DOHH2 (cell line): ENCODE data around the gene PRDM2.

Source experiments
- H3F3A ChIP-seq: fragments of 200-600 bp; sonication (generic), shearing (Covaris generic); 2 replicates; pipeline ENCODE4 v1.6.0; 2016; ENCODE audit warnings: antibody characterized with exemption, mild to moderate bottlenecking; ENCODE audit not compliant: control insufficient read depth, insufficient read depth
- H3K27ac ChIP-seq: fragments of 200-600 bp; sonication (generic); 2 replicates; pipeline ENCODE4 v1.5.1; 2014; ENCODE audit warnings: low read depth, mild to moderate bottlenecking, low read length, moderate library complexity
- H3K27me3 ChIP-seq: fragments of 200-600 bp; sonication (generic); 2 replicates; pipeline ENCODE4 v1.6.1; 2014; ENCODE audit warnings: mild to moderate bottlenecking, low read length, mixed read lengths; ENCODE audit not compliant: control insufficient read depth
- H3K36me3 ChIP-seq: fragments of 200-600 bp; sonication (generic); 2 replicates; pipeline ENCODE4 v1.6.1; 2014; ENCODE audit warnings: mild to moderate bottlenecking, low read length, moderate library complexity, mixed read lengths; ENCODE audit not compliant: control insufficient read depth
- H3K4me1 ChIP-seq: fragments of 200-600 bp; sonication (generic); 2 replicates; pipeline ENCODE4 v1.6.1; 2014; ENCODE audit warnings: mild to moderate bottlenecking, low read length, mixed read lengths; ENCODE audit not compliant: control insufficient read depth
- H3K4me2 ChIP-seq: fragments of 200-600 bp; sonication (generic); 2 replicates; pipeline ENCODE4 v1.6.0; 2014; ENCODE audit warnings: mild to moderate bottlenecking, low read length, moderate library complexity
- H3K4me3 ChIP-seq: fragments of 200-600 bp; sonication (generic); 2 replicates; pipeline ENCODE4 v1.5.1; 2014; ENCODE audit warnings: mild to moderate bottlenecking, low read length, mixed read lengths
- H3K79me2 ChIP-seq: fragments of 200-600 bp; sonication (generic); 2 replicates; pipeline ENCODE4 v1.6.1; 2014; ENCODE audit warnings: mild to moderate bottlenecking, low read length, mixed read lengths; ENCODE audit not compliant: control insufficient read depth
- H3K9me2 ChIP-seq: fragments of 200-600 bp; sonication (generic); replicated peaks from 2 replicates; pipeline ENCODE4 v1.6.1; 2014; ENCODE audit warnings: mild to moderate bottlenecking, low read length, mixed read lengths; ENCODE audit not compliant: control insufficient read depth
- H3K9me3 ChIP-seq: fragments of 200-600 bp; sonication (generic); 2 replicates; pipeline ENCODE4 v1.6.1; 2014; ENCODE audit warnings: antibody characterized with exemption, low read length, mixed read lengths; ENCODE audit not compliant: control insufficient read depth, insufficient read depth
- H4K20me1 ChIP-seq: fragments of 200-600 bp; sonication (generic); 2 replicates; pipeline ENCODE4 v1.6.0; 2014; ENCODE audit warnings: low read depth, mild to moderate bottlenecking, antibody characterized with exemption, low read length, moderate library complexity; ENCODE audit not compliant: control insufficient read depth, insufficient read depth
- EZH2phosphoT487 ChIP-seq: fragments of 200-600 bp; sonication (generic); IDR thresholded peaks from 2 replicates; pipeline ENCODE4 v1.6.1; 2017; ENCODE audit warnings: borderline replicate concordance, mild to moderate bottlenecking, antibody characterized with exemption, low read length, moderate library complexity, mixed read lengths
- TF ChIP-seq, protein P1 (sequence below): fragments of 200-600 bp; sonication (generic); IDR thresholded peaks from one replicate; pipeline ENCODE4 v1.5.1; 2014; ENCODE audit warnings: antibody characterized with exemption, mild to moderate bottlenecking, low read depth, low read length; ENCODE audit not compliant: poor library complexity, severe bottlenecking

PRDM2 gene

DNA sequence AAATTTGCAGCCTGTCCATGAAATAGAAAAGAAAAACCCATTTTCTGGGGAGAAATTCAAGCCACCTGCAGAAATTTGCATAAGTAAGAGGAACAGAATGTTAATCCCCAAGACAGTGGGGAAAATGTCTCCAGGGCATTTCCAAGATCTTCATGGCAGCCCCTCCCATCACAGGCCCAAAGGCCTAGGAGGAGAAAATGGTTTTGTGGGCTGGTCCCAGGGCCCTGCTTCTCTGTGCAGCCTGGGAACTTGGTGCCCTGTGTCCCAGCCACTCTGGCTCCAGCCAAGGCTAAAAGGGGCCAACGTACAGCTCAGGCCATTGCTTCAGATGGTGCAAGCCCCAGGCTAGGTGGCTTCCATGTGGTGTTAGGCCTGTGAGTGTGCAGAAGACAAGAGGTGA, 155.6 kb downstream of the PRDM2 start:
- no peaks in the 10 kb centered on the region for H4K20me1 ChIP-seq
- H3K79me2 ChIP-seq, result no peaks in the 10 kb centered on the region
- H3K4me2 ChIP-seq, result no peak overlapping the region
- no peak overlapping the region for H3K27ac ChIP-seq
- H3F3A ChIP-seq, result no peaks in the 10 kb centered on the region
- no peak overlapping the region for H3K4me3 ChIP-seq
- H3K9me3 ChIP-seq, result 0 out of 2 replicates have a peak, but pooled peaks cover 10% of the 10 kb centered on the region
- H3K27me3 ChIP-seq, result no peaks in the 10 kb centered on the region
- TF ChIP-seq, protein P1, sequence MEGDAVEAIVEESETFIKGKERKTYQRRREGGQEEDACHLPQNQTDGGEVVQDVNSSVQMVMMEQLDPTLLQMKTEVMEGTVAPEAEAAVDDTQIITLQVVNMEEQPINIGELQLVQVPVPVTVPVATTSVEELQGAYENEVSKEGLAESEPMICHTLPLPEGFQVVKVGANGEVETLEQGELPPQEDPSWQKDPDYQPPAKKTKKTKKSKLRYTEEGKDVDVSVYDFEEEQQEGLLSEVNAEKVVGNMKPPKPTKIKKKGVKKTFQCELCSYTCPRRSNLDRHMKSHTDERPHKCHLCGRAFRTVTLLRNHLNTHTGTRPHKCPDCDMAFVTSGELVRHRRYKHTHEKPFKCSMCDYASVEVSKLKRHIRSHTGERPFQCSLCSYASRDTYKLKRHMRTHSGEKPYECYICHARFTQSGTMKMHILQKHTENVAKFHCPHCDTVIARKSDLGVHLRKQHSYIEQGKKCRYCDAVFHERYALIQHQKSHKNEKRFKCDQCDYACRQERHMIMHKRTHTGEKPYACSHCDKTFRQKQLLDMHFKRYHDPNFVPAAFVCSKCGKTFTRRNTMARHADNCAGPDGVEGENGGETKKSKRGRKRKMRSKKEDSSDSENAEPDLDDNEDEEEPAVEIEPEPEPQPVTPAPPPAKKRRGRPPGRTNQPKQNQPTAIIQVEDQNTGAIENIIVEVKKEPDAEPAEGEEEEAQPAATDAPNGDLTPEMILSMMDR, result no peak
- TF ChIP-seq EZH2phosphoT487, result no peak
- H3K9me2 ChIP-seq, result no peaks in the 10 kb centered on the region
- no peaks in the 10 kb centered on the region for H3K36me3 ChIP-seq
- H3K4me1 ChIP-seq, result no peaks in the 10 kb centered on the region

- no peaks in the 10 kb centered on the region for H3K79me2 ChIP-seq
- H3K27ac ChIP-seq, result no peak overlapping the region
- H4K20me1 ChIP-seq, result no peaks in the 10 kb centered on the region
- no peaks in the 10 kb centered on the region for H3K9me2 ChIP-seq
- 0 out of 2 replicates have a peak, but pooled peaks cover 2% of the 10 kb centered on the region for H3K27me3 ChIP-seq
- no peaks in the 10 kb centered on the region for H3F3A ChIP-seq
- H3K4me3 ChIP-seq, result no peak overlapping the region
- H3K9me3 ChIP-seq, result 0 out of 2 replicates have a peak, but pooled peaks cover 9% of the 10 kb centered on the region
- TF ChIP-seq, protein P1, result no peak
- TF ChIP-seq EZH2phosphoT487, result no peak
- H3K4me2 ChIP-seq, result no peak overlapping the region
- no peaks in the 10 kb centered on the region for H3K4me1 ChIP-seq
- no peaks in the 10 kb centered on the region for H3K36me3 ChIP-seq
Observed at GRCh38 chr1:13860031-13860430, 160.0 kb downstream of the PRDM2 start.

- Histone ChIP-seq H4K20me1 (no peaks in the 10 kb centered on the region), H3K4me2 (no peak overlapping the region), H3K79me2 (no peaks in the 10 kb centered on the region), H3F3A (no peaks in the 10 kb centered on the region), H3K36me3 (no peaks in the 10 kb centered on the region), H3K4me1 (no peaks in the 10 kb centered on the region), H3K9me3 (no peaks in the 10 kb centered on the region), H3K27ac (no peak overlapping the region), H3K27me3 (0 out of 2 replicates have a peak, but pooled peaks cover 2% of the 10 kb centered on the region), H3K9me2 (no peaks in the 10 kb centered on the region), H3K4me3 (no peak overlapping the region)
- no peak for TF ChIP-seq EZH2phosphoT487
- TF ChIP-seq, protein P1, result no peak
Observed at GRCh38 chr1:13864760-13865159, 164.8 kb downstream of the PRDM2 start.

- Histone ChIP-seq H4K20me1 (no peaks in the 10 kb centered on the region), H3K27ac (no peak overlapping the region), H3K9me3 (no peaks in the 10 kb centered on the region), H3F3A (no peaks in the 10 kb centered on the region), H3K27me3 (0 out of 2 replicates have a peak, but pooled peaks cover 2% of the 10 kb centered on the region), H3K79me2 (no peaks in the 10 kb centered on the region), H3K4me1 (no peaks in the 10 kb centered on the region), H3K4me3 (no peak overlapping the region), H3K4me2 (no peak overlapping the region), H3K9me2 (no peaks in the 10 kb centered on the region), H3K36me3 (no peaks in the 10 kb centered on the region)
- no peak for TF ChIP-seq EZH2phosphoT487
- TF ChIP-seq, protein P1, result no peak
Observed at GRCh38 chr1:13865851-13866250, 165.9 kb downstream of the PRDM2 start.
